OCI-LY1 (cell line): ENCODE measurements around the gene FHIT.

ENCODE experiments used
- H2AFZ ChIP-seq: fragments of 200-600 bp; sonication (generic), shearing (Covaris generic); 2 replicates; pipeline ENCODE4 v1.6.0; 2014; ENCODE audit warnings: antibody characterized with exemption, mild to moderate bottlenecking, low read length
- H3F3A ChIP-seq: fragments of 200-600 bp; sonication (generic), shearing (Covaris generic); 2 replicates; pipeline ENCODE4 v1.6.0; 2014; ENCODE audit warnings: mild to moderate bottlenecking, antibody characterized with exemption, low read length, moderate library complexity; ENCODE audit not compliant: insufficient read depth
- H3K27ac ChIP-seq: fragments of 200-600 bp; sonication (generic); 2 replicates; pipeline ENCODE4 v1.5.1; 2014; ENCODE audit warnings: low read length, mixed run types, mild to moderate bottlenecking, low read depth; ENCODE audit not compliant: poor library complexity, severe bottlenecking
- H3K27me3 ChIP-seq: fragments of 200-600 bp; sonication (generic); 2 replicates; pipeline ENCODE4 v1.6.0; 2014; ENCODE audit warnings: antibody characterized with exemption, mild to moderate bottlenecking, low read length, moderate library complexity; ENCODE audit not compliant: insufficient read depth
- H3K36me3 ChIP-seq: fragments of 200-600 bp; sonication (generic); 2 replicates; pipeline ENCODE4 v1.6.1; 2014; ENCODE audit warnings: mild to moderate bottlenecking, antibody characterized with exemption, low read length, moderate library complexity, mixed read lengths; ENCODE audit not compliant: insufficient read depth
- H3K4me1 ChIP-seq: fragments of 200-600 bp; sonication (generic); 2 replicates; pipeline ENCODE4 v1.5.1; 2014; ENCODE audit warnings: mild to moderate bottlenecking, low read length, moderate library complexity; ENCODE audit not compliant: insufficient read depth, severe bottlenecking
- H3K4me2 ChIP-seq: fragments of 200-600 bp; sonication (generic), shearing (Covaris generic); 2 replicates; pipeline ENCODE4 v1.6.1; 2014; ENCODE audit warnings: low read length
- H3K4me3 ChIP-seq: fragments of 200-600 bp; sonication (generic); 2 replicates; pipeline ENCODE4 v1.5.1; 2014; ENCODE audit warnings: low read length, low read depth, mild to moderate bottlenecking, mixed read lengths; ENCODE audit not compliant: poor library complexity, severe bottlenecking
- H3K79me2 ChIP-seq: fragments of 200-600 bp; shearing (Covaris generic); 2 replicates; pipeline ENCODE4 v1.6.1; 2016; ENCODE audit warnings: mixed run types, low read length, mixed read lengths; ENCODE audit not compliant: insufficient read depth
- H3K9ac ChIP-seq: fragments of 200-600 bp; sonication (generic), shearing (Covaris generic); 2 replicates; pipeline ENCODE4 v1.6.1; 2014; ENCODE audit warnings: mild to moderate bottlenecking, low read length, mixed read lengths
- H3K9me2 ChIP-seq: fragments of 200-600 bp; sonication (generic), shearing (Covaris generic); 2 replicates; pipeline ENCODE4 v1.6.1; 2014; ENCODE audit warnings: low read depth, mild to moderate bottlenecking, low read length, mixed read lengths
- H3K9me3 ChIP-seq: fragments of 200-600 bp; shearing (Covaris generic); 2 replicates; pipeline ENCODE4 v1.6.1; 2014; ENCODE audit warnings: low read length, mixed read lengths
- H4K20me1 ChIP-seq: fragments of 200-600 bp; sonication (generic), shearing (Covaris generic); 2 replicates; pipeline ENCODE4 v1.6.0; 2016; ENCODE audit warnings: mild to moderate bottlenecking, low read length; ENCODE audit not compliant: insufficient read depth
- EZH2 ChIP-seq: fragments of 200-600 bp; sonication (generic), shearing (Covaris generic); IDR thresholded peaks from 2 replicates; pipeline ENCODE4 v1.8.0; 2017; ENCODE audit warnings: borderline replicate concordance, mixed run types, mild to moderate bottlenecking, antibody characterized with exemption, low read length, moderate library complexity, mixed read lengths
- TF ChIP-seq, protein P1 (sequence below): fragments of 200-600 bp; sonication (generic), shearing (Covaris generic); IDR thresholded peaks from 2 replicates; pipeline ENCODE4 v1.5.1; 2017; ENCODE audit warnings: mild to moderate bottlenecking, antibody characterized with exemption, low read length, moderate library complexity, mixed read lengths

The FHIT gene

DNA sequence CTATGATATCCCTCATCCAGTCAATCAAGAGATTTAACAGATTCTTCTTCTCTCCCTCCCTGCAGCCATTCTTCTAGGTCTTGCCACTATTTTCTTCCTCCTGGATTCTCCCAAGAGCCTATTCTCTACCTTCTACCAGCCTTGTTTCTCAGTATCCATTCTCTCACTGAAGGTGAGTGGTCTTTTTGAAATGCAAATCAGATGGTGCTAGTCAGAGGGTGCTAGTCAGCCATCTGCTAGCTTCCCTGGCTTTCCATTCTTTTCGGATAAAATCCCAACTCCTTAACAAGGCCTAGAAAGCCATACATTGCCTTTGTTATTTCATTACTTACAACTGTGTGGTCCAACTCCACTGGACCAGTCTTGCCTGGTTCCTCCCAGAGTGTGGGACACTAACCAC is 1467.1 kb downstream of the FHIT start:
- no peak overlapping the region for H3K9ac ChIP-seq
- TF ChIP-seq EZH2 = no peak
- no peaks in the 10 kb centered on the region for H3F3A ChIP-seq
- no peaks in the 10 kb centered on the region for H3K9me3 ChIP-seq
- no peak overlapping the region for H3K4me2 ChIP-seq
- H3K27me3 ChIP-seq = no peaks in the 10 kb centered on the region
- no peaks in the 10 kb centered on the region for H4K20me1 ChIP-seq
- no peaks in the 10 kb centered on the region for H3K79me2 ChIP-seq
- H3K4me1 ChIP-seq = no peaks in the 10 kb centered on the region
- H2AFZ ChIP-seq = no peak overlapping the region
- H3K36me3 ChIP-seq = no peaks in the 10 kb centered on the region
- H3K4me3 ChIP-seq = no peak overlapping the region
- H3K9me2 ChIP-seq = no peaks in the 10 kb centered on the region
- no peak overlapping the region for H3K27ac ChIP-seq

GRCh38 chr3:59783468-59783988 is 1467.7 kb downstream of the FHIT start:
- Histone ChIP-seq H3K9me2 (no peaks in the 10 kb centered on the region), H3K9me3 (no peaks in the 10 kb centered on the region), H4K20me1 (no peaks in the 10 kb centered on the region), H3K4me2 (no peak overlapping the region), H3F3A (no peaks in the 10 kb centered on the region), H3K4me3 (no peak overlapping the region), H3K27ac (no peak overlapping the region), H3K36me3 (no peaks in the 10 kb centered on the region), H3K27me3 (no peaks in the 10 kb centered on the region), H3K4me1 (no peaks in the 10 kb centered on the region), H3K9ac (no peak overlapping the region), H3K79me2 (no peaks in the 10 kb centered on the region), H2AFZ (no peak overlapping the region)
- TF ChIP-seq EZH2 = no peak
- TF ChIP-seq, protein P1, sequence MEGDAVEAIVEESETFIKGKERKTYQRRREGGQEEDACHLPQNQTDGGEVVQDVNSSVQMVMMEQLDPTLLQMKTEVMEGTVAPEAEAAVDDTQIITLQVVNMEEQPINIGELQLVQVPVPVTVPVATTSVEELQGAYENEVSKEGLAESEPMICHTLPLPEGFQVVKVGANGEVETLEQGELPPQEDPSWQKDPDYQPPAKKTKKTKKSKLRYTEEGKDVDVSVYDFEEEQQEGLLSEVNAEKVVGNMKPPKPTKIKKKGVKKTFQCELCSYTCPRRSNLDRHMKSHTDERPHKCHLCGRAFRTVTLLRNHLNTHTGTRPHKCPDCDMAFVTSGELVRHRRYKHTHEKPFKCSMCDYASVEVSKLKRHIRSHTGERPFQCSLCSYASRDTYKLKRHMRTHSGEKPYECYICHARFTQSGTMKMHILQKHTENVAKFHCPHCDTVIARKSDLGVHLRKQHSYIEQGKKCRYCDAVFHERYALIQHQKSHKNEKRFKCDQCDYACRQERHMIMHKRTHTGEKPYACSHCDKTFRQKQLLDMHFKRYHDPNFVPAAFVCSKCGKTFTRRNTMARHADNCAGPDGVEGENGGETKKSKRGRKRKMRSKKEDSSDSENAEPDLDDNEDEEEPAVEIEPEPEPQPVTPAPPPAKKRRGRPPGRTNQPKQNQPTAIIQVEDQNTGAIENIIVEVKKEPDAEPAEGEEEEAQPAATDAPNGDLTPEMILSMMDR = no peak

DNA sequence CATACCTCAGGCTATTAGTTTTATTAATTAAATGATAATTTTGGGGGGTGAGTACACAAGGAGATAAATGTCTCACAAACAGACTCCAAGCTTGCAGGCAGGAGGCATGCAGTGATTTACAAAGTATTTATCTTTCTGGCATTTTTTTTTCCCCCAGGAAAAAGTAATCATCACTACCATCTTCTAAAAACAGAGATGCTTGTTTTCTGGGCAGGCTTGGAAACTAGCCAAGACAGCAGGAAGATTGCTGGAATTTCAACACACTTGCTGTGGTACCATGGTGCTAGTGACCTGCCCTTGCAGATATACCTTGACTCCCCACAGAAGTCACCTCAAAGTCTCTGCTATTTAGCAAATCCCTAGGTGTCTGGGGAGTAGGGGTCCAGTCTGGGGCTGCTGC is 1468.6 kb downstream of the FHIT start:
- no peaks in the 10 kb centered on the region for H3K4me1 ChIP-seq
- H3K4me3 ChIP-seq = no peak overlapping the region
- H4K20me1 ChIP-seq = no peaks in the 10 kb centered on the region
- no peaks in the 10 kb centered on the region for H3K27me3 ChIP-seq
- no peaks in the 10 kb centered on the region for H3F3A ChIP-seq
- no peak overlapping the region for H2AFZ ChIP-seq
- H3K9ac ChIP-seq = no peak overlapping the region
- no peaks in the 10 kb centered on the region for H3K9me2 ChIP-seq
- no peaks in the 10 kb centered on the region for H3K79me2 ChIP-seq
- H3K36me3 ChIP-seq = no peaks in the 10 kb centered on the region
- no peaks in the 10 kb centered on the region for H3K9me3 ChIP-seq
- TF ChIP-seq, protein P1 = no peak
- TF ChIP-seq EZH2 = no peak
- H3K4me2 ChIP-seq = no peak overlapping the region
- no peak overlapping the region for H3K27ac ChIP-seq

- Histone ChIP-seq H3K4me1 (no peaks in the 10 kb centered on the region), H3K4me3 (no peak overlapping the region), H3K27ac (no peak overlapping the region), H4K20me1 (no peaks in the 10 kb centered on the region), H3K36me3 (no peaks in the 10 kb centered on the region), H3K9me3 (no peaks in the 10 kb centered on the region), H3K9ac (no peak overlapping the region), H3F3A (no peaks in the 10 kb centered on the region), H3K79me2 (no peaks in the 10 kb centered on the region), H2AFZ (no peak overlapping the region), H3K27me3 (no peaks in the 10 kb centered on the region), H3K4me2 (no peak overlapping the region), H3K9me2 (no peaks in the 10 kb centered on the region)
- no peak for TF ChIP-seq EZH2
- TF ChIP-seq, protein P1 = no peak
Measured at GRCh38 chr3:59780209-59780608, 1471.0 kb downstream of the FHIT start.
